HG03175 (cell line): ENCODE results near the gene CLCNKA.

ENCODE experiments used
- ATAC-seq: cut with Tn5 transposase; IDR thresholded peaks from one replicate; pipeline ENCODE4 v1.9.1; 2021; ENCODE audit warnings: mild to moderate bottlenecking, moderate library complexity; ENCODE audit not compliant: unreplicated experiment

CLCNKA gene

DNA sequence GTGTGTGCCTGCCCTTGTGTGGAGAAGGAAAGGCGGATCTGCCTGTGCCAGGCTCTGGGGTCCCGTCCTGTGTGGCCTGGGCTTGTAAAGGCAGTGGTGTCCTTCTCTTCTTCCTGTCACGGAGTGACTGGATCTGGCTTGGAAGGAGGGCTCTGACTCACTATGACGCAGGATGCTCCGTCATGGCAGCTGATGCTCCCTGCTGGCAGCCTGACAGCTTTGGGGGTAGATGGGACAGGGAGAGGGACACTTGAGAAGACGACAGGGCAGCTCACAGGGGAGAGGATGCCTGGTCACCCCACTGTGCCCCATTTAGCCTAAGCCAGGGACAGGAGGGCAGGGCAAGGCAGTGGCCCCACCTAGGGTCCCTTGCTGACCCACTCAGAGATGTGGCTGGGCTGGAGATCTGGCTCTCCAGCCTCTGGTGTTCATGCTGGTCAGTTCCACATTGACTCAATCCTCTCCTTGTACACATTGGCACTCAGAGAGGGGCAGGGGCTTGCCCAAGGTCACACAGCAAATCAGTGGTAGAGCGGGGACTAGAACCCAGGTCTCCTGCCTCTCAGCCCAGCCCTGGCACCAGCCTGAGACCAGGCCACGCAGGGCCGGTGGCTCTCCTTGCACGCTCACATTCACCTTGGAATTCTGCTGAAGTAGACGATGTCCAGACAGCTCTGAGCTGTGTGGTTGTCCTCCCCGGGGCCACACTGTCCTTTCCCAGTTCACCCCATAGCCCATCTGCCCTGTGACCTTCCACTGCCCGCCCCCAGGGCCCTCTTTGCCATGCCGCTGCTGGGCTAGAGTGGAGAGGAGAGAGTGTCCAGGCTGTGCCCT lies 54.4 kb downstream of the CLCNKA start:
- no peak for ATAC-seq

DNA sequence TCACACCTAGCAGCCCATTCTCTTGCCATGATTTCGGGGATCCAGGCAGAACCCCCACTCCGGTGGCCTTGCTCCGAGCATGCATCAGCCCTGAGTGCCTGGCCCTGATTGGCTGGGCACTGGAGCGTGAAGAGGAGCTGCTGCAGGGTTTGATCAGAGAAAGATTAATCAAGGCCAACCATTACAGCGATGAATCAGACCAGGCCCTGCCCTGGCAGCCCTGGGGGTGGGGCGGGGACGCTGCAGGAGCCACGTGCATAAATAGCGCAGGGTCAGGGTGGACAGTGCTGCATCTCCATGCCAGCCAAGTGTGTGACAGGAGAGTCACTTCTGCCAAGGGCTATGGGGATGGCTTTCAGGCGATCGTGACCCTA lies 55.0 kb downstream of the CLCNKA start:
- no peak for ATAC-seq

DNA sequence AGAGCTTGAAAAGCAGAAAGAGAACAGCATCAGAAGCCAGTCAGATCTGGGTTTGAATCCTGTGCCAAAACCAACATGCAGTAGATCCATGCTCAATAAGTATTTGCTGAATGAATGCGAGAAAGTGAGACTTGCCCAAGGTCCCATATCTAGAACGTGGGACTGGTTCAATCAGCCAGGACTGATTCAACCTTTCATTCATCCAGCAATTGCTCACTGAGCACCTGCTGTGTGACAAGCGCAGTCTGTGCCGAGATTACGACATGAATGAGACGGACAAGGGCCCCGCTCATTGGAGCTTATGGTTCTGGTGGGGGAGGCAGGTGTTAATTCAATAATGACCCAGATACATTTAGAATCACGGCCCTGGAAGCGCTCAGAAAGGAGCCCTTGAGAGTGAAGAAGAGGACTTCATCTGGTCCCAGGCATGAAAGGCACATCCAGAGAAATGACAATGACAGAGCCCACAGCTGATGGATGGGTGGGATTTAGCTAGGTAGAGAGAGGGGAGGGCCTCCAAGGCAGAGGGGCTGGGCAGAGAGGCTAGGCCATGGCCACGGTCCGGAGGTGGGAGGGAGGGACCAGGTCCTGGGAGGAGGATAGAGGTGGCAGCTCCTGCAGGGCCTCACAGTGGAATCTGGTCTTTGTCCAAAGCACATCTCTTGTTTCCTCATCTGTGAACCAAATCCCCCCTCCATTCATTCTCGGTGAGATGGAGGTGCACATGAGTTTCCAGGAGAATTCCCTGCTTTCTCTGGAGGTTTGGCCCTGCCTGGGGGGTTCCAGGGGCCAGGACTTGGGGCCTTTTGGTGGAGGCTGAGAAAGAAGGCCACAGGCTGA lies 55.8 kb downstream of the CLCNKA start:
- no peak for ATAC-seq

DNA sequence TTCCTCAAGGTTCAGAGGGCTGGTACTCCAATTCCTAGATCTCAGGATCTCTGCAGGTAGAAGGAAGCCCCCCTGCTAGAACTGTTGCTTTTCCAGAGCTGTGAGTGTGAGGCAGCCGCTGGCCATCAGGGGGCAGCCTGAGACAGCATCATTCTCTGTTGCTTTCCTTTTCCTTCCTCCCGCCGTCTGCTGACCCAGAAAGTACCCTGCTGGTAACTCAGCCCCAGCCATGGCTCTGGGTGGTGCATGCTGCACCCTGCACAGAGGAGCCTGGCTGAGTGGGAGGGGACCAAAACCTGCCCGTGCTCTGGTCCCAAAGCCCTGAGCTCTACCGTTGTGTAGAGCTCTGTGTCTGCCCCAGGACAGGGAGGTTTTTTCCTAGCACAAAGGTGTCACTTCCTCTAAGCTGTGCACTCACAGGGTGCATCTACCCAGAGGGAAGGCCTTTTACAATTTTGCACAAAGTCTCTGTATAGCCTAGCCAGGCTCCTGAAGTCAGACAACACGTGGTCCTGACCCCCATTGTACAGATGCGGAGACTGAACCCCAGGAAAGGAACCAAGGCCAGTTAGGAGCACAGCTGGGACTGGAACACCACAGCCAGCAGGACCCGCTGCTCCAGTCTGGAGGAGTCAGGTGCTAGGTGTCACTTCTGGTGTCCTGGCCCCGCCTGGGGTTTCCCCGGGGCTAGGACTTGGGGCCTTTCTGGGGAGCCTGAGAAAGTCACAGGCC lies 57.3 kb downstream of the CLCNKA start:
- no peak for ATAC-seq

DNA sequence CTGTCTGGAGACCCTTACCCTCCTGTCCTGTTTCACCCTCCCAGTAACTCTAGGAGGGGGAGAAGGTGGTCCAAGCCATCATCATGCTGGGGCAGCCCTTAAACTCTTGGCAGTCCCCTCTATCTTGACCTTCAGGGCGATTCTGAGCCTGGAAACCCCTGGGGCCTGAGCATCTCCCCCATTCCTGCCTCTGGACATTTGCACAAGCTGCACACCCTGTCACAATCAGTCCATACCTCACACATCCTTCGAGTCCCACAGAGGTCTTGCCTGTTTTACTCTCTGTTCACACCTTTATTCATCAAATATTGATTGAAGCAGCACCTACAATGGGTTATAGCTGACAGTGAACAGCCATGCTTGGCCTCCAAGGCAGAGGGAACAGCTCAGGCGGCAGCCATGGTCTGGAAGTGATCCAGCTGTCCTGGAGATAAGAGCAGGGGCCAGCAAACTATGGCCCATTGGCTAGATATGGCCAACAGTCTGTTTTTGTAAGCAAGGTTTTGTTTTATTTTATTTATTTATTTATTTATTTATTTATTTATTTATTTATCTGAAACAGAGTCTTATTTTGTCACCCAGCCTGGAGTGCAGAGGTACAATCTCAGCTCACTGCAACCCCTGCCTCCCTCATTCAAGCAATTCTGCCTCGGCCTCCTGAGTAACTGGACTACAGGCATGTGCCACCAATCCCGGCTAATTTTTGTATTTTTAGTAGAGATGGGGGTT lies 58.8 kb downstream of the CLCNKA start:
- no peak for ATAC-seq

DNA sequence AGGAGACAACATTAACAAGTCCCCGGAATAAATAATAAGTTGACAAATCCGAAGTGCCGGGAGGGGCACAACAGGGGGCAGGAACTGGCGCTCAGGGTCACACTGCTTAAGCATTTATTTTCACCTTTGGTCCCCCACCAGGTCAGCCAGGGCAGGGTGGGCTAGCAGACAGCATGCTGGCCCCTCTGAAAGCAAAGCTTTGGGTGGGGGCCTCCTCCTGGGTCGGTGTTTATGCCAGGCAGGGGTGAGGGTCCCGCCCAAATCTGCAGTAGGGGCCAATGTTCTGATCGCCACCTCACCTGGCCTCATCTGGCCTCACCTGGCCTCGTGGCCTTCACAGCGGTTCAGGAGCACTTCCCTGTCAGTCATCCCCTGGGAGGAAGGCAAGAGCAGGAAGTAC lies 59.8 kb downstream of the CLCNKA start:
- no peak for ATAC-seq

DNA sequence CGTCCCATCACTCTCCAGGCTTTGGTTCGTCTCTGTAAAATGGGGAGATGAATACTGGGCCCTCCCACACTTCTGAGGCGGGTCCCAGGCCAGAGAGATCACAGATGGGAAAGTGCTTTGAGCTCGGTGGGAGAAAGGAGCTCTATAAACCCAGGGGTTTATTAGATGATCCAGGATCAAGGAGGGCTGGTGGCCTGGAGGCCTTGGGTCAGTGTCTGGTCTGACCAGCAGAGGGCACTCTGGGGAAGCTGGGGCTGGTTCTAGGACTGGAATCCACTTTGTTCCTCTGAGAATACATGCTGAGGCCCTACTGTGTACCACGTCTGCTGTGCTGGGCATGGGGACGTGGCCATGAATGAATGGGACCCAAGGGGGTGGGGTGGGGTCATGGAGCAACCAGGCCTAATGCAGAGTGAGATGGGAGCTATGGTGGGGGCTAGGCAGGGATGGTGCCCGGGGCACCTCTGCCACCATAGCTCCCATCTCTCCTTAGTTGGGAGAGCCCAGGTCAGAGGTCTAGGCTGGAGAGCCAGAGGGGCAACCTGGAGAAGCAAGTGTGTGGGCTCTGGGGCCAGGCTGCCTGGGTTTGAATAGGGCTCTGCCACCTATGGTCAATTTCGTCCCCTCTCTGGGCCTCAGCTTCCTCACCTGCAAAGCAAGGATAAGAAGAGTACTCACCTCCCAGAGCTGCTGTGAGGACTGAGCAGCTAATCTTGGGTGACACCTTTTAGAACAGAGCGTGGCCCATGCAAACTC lies 60.6 kb downstream of the CLCNKA start:
- no peak for ATAC-seq

DNA sequence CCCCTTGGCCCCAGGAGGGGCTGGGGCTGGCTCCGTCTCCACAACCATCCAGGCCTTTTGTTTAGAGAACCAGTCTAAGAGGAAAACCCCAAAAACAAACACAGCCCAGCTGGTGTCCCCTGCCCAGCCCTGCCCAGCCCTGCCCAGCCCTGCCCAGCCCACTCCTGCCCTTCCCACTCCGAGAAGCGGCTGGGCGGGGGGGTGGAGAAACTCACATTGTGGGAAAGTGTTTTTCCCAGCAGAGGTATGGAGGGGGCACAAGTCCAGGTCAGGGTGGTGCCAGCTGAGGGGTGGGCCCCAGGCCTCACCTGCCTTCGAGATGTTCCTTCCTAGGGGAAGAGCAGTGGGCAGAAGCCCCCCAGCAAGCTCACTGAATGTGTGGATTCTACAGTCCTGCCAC lies 61.6 kb downstream of the CLCNKA start:
- no peak for ATAC-seq
